ENCODE results near the gene FBXO41.

DNA sequence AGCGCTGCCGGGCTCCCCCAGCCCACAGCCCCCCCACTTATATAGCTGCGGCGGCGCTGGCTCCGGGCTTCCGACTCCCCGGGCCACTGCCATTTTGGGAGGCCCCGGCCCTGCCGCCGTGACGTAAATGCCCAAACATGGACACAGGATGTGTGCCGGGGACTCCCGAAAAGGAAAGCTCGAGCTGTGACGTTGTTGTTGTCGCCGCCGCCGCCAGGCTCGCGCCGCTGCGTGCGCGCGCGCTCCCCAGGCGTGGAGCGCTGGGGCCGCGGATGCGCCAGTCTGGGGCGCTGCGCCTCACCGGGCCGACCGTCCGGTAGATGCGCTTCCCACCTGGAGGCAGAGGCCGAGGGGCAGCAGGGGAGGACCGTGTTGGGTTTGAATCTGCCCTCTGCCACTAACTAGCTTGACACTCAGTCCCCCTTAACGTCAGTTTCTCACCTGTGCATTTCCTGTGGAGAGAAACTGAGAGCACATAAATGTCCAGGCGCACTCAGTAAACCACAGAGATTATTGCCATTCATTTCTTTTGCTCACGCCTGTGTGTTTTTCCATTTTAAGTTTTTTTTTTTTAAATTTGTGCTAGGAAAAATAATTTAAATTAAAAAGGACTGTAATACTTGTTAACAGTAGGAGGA, 9.4 kb upstream of the FBXO41 start, which contains the start of gene EGR4:
- TF ChIP-seq, protein P1, sequence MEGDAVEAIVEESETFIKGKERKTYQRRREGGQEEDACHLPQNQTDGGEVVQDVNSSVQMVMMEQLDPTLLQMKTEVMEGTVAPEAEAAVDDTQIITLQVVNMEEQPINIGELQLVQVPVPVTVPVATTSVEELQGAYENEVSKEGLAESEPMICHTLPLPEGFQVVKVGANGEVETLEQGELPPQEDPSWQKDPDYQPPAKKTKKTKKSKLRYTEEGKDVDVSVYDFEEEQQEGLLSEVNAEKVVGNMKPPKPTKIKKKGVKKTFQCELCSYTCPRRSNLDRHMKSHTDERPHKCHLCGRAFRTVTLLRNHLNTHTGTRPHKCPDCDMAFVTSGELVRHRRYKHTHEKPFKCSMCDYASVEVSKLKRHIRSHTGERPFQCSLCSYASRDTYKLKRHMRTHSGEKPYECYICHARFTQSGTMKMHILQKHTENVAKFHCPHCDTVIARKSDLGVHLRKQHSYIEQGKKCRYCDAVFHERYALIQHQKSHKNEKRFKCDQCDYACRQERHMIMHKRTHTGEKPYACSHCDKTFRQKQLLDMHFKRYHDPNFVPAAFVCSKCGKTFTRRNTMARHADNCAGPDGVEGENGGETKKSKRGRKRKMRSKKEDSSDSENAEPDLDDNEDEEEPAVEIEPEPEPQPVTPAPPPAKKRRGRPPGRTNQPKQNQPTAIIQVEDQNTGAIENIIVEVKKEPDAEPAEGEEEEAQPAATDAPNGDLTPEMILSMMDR (IDR thresholded peaks at IDR 0.05): no peak
- no peak for TF ChIP-seq POLR2AphosphoS5 (IDR thresholded peaks at IDR 0.05)

Data from breast epithelium (tissue), 3 donors.